ENCODE measurements around the gene PRKCZ. TPM values are rescaled to one million over a fixed set of nuclear protein-coding genes. Genes with fewer than 3 reads are reported as not detected.

The PRKCZ gene
- total and polyA plus RNA-seq, 9 of the 15 experiments (the other 6 are each of a cell fraction or from before 2014, with no cell fraction given), result 0.07 to 3.1 (median 1.3) TPM

GRCh38 chr1:2227346-2228156, 177.3 kb downstream of the PRKCZ start (continued):
- peak in 1 of 3 experiments; percentile 12; a peak in 2 of 6 replicates for TF ChIP-seq CTCF (IDR thresholded peaks at IDR 0.05 in 2 of 3, conservative IDR thresholded peaks at IDR 0.05 in 1 of 3; ENCODE audit: insufficient read depth in 2 of 3, low read depth in 1 of 3, low read length in 3 of 3)
- peak; percentile 40; the same call in 1 of the 2 replicates for TF ChIP-seq TEAD4 (IDR thresholded peaks at IDR 0.05; ENCODE audit: low read length)
- no peak for TF ChIP-seq TEAD4 (CRISPR knock-in tag; IDR thresholded peaks at IDR 0.05; ENCODE audit: borderline replicate concordance)
- TF ChIP-seq TCF15 (CRISPR knock-in tag; IDR thresholded peaks at IDR 0.05), result no peak
- no peak for TF ChIP-seq KAT7 (CRISPR knock-in tag; IDR thresholded peaks at IDR 0.05; ENCODE audit: borderline replicate concordance)
- no peak for TF ChIP-seq ZNF408 (CRISPR knock-in tag; IDR thresholded peaks at IDR 0.05; ENCODE audit: low read depth)
- TF ChIP-seq ZNF644 (tag; IDR thresholded peaks at IDR 0.05; ENCODE audit: low read depth), result no peak
- no peak for TF ChIP-seq U2AF2 (optimal IDR thresholded peaks at IDR 0.05; ENCODE audit: low read depth, low read length)
- TF ChIP-seq CLOCK (CRISPR knock-in tag; IDR thresholded peaks at IDR 0.05; ENCODE audit: borderline replicate concordance), result no peak
- no peak for TF ChIP-seq HNRNPH1 (optimal IDR thresholded peaks at IDR 0.05; ENCODE audit: low read depth, low read length)
- no peak for TF ChIP-seq HOXB6 (CRISPR knock-in tag; IDR thresholded peaks at IDR 0.05; ENCODE audit: borderline replicate concordance)
- peak; percentile 91 for TF ChIP-seq ZFX (CRISPR knock-in tag; IDR thresholded peaks at IDR 0.05)
- no peak for TF ChIP-seq ZBTB49 (CRISPR knock-in tag; IDR thresholded peaks at IDR 0.05; ENCODE audit: borderline replicate concordance)
- TF ChIP-seq GABPA (tag; conservative IDR thresholded peaks at IDR 0.05; ENCODE audit: low read depth), result peak; percentile 94
